ENCODE measurements around the gene ZGLP1. TPM values are rescaled to one million over a fixed set of nuclear protein-coding genes. Genes with fewer than 3 reads are reported as not detected.
"Not testable (repeated sequence)": the region's sequence is repeated elsewhere in the genome, so short reads cannot be mapped to it uniquely, and the experiment has no call there.

Gene ZGLP1
- total RNA-seq, 1 donor from 2014 or later: 6.2 TPM

DNA sequence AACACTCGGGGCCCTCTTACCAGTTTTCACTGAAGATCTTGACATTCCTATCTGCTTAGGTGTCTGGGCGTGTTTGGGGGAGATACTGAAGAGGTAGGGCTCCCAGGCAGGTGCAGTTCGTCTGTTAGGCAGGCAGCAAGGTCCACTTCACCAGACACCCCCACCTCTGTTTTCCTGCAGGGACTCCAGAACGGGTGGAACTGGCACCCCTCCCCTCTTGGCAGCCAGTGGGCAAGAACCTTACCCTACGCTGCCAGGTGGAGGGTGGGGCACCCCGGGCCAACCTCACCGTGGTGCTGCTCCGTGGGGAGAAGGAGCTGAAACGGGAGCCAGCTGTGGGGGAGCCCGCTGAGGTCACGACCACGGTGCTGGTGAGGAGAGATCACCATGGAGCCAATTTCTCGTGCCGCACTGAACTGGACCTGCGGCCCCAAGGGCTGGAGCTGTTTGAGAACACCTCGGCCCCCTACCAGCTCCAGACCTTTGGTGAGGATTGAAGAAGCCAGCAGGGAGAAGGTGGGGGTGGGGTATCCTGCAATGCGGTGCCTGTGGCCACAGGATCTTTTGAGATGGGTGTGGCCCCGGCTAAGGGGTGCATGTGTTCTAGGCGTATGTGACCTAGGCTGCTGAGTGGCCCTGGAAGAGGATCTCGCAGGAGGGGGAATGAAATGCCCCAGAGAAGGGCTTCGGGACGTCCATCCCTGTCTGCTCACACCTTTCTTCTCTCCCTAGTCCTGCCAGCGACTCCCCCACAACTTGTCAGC, 26.1 kb downstream of the ZGLP1 start:
- Histone ChIP-seq H3K4me1 (peaks cover 73% of the 10 kb centered on the region), H3K36me3 (peaks cover 75% of the 10 kb centered on the region), H3K27me3 (ENCODE audit: low read depth) (no peaks in the 10 kb centered on the region), H3K4me3 (peak overlapping the region; percentile 35), H3K27ac (peak overlapping the region; percentile 68), H3K9me3 (no peaks in the 10 kb centered on the region)
- TF ChIP-seq, protein P1, sequence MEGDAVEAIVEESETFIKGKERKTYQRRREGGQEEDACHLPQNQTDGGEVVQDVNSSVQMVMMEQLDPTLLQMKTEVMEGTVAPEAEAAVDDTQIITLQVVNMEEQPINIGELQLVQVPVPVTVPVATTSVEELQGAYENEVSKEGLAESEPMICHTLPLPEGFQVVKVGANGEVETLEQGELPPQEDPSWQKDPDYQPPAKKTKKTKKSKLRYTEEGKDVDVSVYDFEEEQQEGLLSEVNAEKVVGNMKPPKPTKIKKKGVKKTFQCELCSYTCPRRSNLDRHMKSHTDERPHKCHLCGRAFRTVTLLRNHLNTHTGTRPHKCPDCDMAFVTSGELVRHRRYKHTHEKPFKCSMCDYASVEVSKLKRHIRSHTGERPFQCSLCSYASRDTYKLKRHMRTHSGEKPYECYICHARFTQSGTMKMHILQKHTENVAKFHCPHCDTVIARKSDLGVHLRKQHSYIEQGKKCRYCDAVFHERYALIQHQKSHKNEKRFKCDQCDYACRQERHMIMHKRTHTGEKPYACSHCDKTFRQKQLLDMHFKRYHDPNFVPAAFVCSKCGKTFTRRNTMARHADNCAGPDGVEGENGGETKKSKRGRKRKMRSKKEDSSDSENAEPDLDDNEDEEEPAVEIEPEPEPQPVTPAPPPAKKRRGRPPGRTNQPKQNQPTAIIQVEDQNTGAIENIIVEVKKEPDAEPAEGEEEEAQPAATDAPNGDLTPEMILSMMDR (IDR thresholded peaks at IDR 0.05): no peak
- intact Hi-C loops (cut with DNase I): no loop called here
- DNase-seq (peak; percentile 80), ATAC-seq (peak; percentile 18 to 59)

DNA sequence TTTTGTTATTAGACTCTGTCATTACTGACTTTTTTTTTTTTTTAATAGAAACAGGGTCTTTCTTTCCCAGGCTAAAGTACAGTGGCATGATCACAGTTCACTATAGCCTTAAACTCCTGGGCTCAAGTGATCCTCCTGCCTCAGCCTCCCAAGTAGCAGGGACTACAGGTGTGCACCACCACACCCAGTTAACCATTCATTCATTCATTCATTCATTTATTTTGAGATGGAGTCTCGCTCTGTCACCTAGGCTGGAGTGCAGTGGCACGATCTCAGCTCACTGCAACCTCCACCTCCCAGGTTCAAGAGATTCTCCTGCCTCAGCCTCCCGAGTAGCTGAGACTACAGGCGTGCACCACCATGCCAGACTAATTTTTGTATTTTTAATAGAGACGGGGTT, 27.6 kb downstream of the ZGLP1 start:
- H3K27me3 ChIP-seq (ENCODE audit: low read depth); H3K9me3 ChIP-seq; intact Hi-C loops (cut with DNase I); H3K4me3 ChIP-seq; ATAC-seq; DNase-seq: not testable (repeated sequence)
- H3K27ac ChIP-seq: peak overlapping the region; percentile 11
- H3K4me1 ChIP-seq: peaks cover 68% of the 10 kb centered on the region
- H3K36me3 ChIP-seq: peaks cover 90% of the 10 kb centered on the region

DNA sequence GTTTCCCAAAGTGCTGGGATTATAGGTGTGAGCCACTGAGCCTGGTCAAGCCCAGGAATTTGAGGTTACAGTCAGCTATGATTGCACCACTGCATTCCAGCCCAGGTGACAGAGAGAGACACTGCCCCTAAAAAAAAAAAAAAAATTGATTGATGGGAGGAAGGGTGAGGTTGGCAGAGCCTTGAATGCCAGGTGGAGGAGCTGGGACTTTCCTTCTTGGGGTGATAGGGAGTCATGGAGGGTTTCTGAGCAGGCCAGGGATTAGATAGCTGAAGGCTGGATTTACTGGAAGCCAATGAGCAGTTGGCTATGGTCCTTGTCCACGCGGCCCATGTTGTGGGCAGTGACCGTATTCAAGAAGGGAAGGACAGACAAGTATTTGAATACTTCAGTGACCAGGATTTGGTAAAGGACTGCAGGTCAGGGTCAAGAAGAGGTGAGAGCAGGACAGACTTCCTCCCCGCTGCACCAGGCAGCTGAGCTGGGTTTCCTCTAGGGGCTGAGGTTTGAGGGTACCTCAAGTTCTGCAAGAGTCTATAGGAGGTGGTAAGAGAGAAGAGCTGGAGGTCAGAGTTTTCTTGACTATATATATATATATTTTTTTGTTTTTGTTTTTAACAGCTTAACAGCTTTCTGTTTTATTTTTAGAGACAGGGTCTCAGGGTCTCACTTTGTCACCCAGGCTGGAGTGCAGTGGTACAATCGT, 29.7 kb downstream of the ZGLP1 start:
- H3K27me3 ChIP-seq (ENCODE audit: low read depth): no peaks in the 10 kb centered on the region
- intact Hi-C loops (cut with DNase I): no loop called here
- peaks cover 58% of the 10 kb centered on the region for H3K4me1 ChIP-seq
- H3K9me3 ChIP-seq: no peaks in the 10 kb centered on the region
- peak in 1 of 2 donors; percentile 1 for ATAC-seq
- TF ChIP-seq, protein P1 (IDR thresholded peaks at IDR 0.05): no peak
- H3K36me3 ChIP-seq: peaks cover 98% of the 10 kb centered on the region
- H3K4me3 ChIP-seq: no peak overlapping the region
- no peak overlapping the region for H3K27ac ChIP-seq
- DNase-seq: no peak

DNA sequence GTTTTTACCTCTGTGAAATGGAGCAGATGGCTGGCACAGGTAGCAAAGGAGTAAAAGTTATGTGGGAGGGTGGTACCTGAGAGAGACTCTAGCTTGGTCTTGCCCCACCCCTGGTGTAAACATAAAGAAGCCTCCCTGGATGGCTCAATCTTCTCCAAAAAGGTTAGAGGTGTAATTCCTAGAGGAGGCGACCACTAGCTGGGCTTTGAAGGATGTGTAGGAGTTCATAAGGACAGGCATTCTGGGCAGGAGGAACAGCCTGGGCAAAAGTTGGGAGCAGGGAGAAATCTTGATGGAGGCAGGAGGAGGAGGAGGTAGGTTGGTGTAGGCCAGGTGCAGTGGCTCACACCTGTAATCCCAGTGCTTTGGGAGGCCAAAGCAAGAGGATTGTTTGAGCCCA, 30.7 kb downstream of the ZGLP1 start:
- ATAC-seq: no peak
- H3K4me3 ChIP-seq: no peak overlapping the region
- no peaks in the 10 kb centered on the region for H3K27me3 ChIP-seq (ENCODE audit: low read depth)
- H3K36me3 ChIP-seq: peaks cover 95% of the 10 kb centered on the region
- no peak for DNase-seq
- no peaks in the 10 kb centered on the region for H3K9me3 ChIP-seq
- H3K27ac ChIP-seq: peak overlapping the region; percentile 46
- intact Hi-C loops (cut with DNase I): no loop called here
- TF ChIP-seq, protein P1 (IDR thresholded peaks at IDR 0.05): no peak
- H3K4me1 ChIP-seq: peaks cover 58% of the 10 kb centered on the region

DNA sequence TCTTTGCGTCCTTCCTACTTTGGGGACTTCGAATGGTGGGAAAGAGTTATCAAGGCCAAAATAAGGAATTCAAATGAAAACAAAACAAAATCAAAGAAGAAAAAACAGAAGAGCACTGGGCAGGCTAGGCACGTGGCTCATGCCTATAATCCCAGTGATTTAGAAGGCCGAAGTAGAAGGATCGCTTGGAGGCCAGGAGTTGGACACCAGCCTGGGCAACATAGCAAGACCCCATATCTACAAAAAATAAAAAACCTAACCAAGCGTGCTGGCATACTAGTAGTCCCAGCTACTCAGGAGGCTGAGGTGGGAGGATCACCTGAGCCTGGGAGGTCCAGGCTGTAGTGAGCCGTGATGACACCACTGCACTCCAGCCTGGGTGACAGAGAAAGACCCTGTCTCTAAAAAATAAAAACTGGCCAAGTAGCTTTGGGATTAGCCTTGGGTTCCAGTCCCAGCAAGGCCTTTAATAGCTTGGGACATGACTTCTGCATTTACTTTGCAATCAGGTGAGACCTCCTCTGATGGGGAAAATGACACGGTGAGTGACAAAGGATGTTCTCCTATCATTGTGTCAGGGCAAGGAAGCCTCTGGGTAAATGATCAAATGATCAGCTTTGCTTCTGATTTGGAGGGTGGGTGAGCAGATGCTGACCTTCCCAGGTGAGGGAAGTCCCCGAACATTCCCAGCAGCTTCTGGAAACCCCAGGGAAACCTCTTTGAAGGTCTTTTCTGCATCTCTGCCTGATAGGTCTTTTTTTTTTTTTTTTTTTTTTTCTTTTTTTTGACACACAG, 31.6 kb downstream of the ZGLP1 start:
- no peak for ATAC-seq
- Histone ChIP-seq H3K27ac (peak overlapping the region; percentile 33), H3K9me3 (no peaks in the 10 kb centered on the region), H3K27me3 (ENCODE audit: low read depth) (no peaks in the 10 kb centered on the region), H3K4me1 (peaks cover 59% of the 10 kb centered on the region), H3K4me3 (no peak overlapping the region), H3K36me3 (peaks cover 86% of the 10 kb centered on the region)
- DNase-seq: no peak
- TF ChIP-seq, protein P1 (IDR thresholded peaks at IDR 0.05): no peak
- intact Hi-C loops (cut with DNase I): no loop called here

All from lower lobe of right lung (tissue), 2 donors.